Measurements from ENCODE around the gene RPS10.
A peak's percentile ranks its signal among the peaks of the same experiment; 100 is the strongest.

Gene RPS10

DNA sequence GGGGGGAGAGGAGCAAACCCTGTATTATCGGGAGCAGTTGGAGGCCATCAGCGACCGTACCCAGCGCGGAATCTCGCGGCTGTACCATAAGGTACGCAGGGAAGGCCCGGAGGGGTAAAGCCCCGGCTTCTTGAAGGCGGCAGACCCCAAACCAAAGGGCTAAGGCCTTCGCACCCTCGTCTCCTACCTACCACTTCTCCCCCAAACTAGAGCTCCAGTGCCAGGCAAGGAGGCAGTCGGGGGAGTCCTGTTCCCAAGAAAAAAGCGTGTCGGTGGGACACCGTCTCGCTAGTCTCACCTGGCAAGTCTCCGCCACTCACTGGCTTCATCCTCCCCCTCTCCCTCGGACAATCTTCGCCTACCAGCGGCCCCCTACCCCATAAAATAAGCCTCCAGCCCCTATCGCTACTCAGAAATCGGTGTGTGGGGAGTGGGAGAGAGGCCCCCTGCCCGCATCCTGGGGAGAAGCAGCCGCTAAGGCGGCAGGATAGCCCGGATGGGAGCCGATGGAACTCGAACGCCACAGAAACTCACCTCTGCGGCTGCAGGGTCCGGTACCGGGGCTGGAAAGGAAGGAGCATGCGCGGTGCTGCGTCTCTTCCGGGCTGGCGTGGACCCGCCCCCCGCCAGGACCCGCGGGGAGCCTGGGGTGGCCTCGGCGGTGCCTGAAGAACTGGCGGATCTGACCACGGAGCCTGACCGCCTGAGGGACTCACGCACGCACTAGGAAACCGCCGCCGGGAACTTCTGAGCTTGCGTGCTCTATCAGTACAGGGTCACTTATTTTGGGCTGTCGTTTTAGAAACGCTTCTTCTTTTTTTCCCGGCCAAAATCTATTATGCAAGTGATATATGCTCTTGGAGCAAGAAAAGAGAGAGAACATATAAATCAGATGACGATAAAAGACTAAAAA is at the start of gene RPS10:
RPS10 (minus strand) TSS at position 572 of the 913 bp plus-strand sequence. CDS start 848 bp downstream, outside the sequence.
- DNase-seq, result peak; percentile 98

DNA sequence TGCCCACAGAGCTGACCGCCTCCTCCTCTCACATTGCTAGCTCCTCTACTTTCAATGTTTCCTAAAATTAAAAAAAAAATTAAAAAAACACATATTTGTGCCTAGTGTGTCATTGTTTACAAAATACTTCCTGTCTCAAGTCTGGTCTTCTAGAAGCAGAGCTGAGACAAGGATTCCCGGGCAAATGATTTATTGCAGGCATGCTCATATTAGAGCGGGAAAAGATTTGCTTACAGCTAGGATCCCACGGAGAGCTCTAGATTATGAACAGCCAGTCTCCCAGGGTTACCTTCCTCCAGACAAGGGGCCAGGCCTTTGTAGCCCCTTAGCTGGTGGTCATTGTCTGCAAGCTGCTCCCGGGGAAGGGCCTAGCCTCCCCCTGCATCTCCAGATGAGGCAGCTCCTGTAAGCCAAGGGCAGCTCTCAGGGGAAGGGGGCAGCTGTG is 49.4 kb upstream of the RPS10 start:
- no peak for DNase-seq

DNA sequence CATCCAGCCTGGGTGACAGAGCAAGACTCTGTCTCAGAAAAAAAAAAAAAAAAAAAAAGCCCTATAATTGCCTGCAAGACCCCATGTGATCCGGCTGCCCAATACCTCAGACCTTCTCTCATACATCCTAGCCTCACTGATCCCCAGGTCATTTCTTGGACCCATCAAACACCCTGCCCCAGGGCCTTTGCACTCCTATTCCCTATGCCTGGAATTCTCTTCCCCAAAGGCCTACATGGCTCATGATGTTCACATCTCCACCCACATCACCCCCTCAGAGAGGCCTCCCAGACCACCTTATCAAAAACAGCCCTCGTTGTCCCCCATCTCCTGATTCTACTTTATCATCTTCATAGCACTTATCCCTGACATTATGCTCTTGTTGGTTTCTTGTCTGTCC is 48.9 kb upstream of the RPS10 start:
- DNase-seq, result no peak

DNA sequence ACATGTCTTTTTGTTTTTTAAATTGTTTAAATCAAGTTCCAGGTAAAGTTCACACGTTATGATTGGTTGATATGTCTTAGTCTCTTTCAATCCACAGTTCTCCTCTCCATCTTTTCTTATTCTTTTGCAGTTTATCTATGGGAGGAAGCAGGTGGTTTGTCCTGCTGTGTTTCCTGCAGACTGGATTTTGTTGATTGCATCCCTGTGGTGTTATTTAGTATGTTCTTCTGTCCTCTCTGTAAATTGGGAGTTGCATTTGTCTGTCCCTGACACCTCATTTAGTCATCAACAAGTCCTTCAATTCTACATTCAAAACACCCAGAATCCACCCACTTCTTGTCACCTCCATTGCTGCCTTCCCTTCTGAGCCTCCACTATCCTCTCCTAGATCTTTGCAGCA is 48.1 kb upstream of the RPS10 start:
- no peak for DNase-seq

DNA sequence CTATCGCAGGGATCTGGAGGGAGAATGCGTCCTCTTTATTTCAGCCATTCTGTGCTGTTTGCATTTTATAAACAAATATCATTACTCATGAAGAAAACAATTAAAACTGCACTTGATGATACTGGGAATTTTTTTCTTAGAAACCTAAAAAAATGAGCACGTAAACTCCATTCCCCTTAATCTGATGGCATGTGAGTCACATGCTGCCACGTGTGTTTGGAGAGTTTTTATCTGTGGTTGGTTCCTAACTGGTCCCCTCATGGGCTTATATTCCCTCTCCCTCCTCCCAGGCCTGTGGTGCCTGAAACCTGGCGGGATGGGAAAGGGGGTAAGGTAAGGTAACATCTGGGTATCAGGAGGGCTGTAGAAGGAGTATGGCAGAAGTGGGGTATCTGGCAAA is 46.6 kb upstream of the RPS10 start:
- no peak for DNase-seq

DNA sequence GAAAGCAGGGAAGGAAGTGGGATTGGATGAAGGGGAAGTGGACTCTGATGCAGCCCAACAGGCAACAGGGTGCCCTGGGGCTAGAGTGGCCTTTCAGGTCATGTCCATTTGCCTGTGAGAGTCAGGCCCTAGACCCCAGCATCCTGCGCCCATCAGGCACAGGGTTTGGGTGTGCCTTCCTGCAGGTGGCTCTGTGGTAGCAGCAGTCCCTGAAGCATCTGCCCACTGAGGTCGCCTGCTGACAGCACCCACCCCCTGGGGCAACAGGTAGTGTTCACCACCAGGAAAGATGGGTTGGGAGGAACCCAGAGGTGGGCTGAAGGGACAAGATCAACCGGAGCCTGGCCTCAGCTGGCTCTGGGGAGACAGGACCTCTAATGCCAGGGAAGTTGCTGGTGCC is 43.6 kb upstream of the RPS10 start:
- no peak for DNase-seq

DNA sequence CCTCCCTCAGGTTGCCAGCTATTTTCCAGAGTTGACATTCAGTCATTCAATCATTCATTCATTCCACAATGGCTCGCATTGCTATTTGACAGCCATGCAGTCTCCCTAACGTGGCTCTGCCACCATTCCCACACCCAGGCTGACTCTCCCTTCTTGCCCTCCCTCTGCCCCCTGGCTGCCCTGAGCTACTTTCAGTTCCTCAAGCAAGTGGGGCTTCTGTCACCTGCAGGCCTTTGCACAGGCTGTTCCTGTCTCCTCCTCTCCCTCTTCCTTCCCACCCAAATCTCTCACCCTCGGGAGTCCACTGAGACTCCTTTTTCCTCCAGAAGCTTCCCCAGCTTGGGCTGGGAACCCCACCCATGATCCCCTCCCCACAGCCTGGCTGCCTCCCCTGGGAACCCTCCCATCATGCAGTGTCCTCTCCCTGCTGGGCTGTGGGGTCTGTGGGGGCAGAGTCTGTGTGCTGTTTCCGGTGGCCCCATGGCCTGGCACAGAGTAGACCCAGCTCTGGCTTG is 42.6 kb upstream of the RPS10 start:
- DNase-seq, result no peak

DNA sequence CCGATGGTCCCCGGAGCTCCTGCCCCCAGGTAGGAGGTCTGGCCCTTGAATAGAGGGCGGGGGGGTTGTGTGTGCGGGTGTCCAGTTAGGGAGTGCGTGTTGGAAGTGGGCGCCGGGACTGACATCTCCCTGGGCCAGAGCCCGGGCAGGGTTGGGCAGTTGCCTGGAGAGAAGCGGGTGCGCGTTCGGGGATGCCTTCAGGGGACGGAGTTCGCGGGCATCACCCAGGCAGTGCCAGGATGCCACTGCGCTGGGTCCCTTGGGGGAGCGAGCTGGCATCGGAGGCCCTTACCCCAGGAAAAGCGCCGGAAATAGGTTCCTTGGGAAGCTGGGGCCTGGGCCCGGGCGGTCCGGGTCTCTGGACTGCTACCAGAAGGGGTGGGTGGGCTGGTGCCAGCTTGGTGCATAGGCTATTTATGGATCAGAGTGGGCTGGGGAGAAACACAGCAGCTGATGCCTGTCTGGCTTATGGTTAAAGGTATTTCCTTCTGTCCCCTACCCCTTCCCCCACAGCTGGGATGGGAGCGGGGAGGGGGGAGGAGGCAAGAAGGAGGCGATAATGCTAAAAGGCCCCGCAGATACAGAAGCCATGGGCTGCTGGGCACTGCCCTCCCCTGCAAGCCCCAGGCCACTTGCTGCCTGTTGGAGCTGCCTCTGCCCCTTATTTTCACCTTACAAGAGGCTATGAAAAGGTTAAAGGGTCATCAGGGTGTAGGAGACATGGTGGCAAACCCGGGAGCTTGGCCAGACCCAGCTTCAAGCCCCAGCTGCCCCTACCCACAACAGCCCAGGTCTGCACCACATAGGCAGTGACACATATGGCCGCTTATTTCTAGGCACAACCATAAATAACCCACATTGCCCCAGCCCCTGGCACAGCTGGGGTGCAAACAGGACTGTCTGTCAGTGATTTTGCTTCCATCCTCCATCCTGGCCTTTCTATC is 40.6 kb upstream of the RPS10 start:
- DNase-seq, result no peak

DNA sequence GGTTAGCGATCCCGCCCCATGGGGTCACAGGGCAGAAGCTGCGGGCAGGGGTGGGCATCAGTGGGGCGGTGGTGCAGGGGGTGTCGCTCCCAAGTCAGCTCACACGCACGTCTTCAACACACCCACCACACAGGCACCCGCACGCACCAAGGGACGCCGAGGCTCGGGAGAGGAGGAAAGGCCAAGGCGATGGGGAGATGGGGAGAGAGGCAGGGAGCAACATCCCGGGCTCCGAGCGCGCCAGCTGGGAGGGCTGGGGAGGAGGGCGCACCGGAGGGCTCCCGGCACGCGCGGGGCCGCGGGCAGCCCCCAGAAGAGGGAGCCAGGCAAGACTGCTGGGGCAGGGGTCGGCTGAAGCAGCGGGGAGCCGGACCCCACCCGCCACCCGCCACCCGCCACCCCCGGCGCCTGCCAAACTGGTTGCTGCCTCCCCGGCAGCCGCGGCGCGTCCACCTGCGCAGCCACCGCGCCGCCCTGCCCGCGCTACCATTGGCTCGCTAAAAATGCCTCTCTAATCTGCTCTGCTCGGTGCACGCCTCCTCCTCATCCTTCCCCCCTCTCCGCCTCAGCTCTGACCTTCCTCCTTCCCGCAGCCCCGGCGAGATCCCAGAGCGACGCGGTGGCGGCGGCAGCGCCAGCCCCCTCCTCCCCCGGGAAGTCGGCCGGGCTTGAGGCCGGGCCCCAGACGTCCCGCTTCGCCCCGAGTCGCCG is 39.8 kb upstream of the RPS10 start, which contains the start of gene PACSIN1:
PACSIN1 (plus strand) TSS at position 546 of the 711 bp plus-strand sequence. CDS start 60,230 bp downstream, outside the sequence.
- DNase-seq, result no peak

DNA sequence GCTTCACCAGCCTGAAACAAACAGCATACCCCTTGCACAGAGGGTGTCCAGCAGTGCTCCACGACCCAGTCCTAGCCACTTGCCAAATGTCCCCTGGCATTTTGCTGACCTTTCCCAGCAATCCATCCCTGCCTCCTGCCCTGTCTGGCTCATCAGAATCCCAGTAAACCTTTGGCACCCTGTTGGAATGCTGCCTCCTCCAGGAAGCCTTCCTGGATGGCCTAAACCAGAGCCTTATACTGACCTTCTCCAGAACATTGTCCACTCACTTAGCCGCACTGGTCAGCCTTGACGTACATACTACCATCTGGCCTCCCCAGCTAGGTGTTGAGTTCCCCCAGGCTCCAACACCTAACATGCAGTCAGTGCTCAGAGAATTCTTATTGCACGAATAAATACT is 38.0 kb upstream of the RPS10 start:
- DNase-seq, result no peak

DNA sequence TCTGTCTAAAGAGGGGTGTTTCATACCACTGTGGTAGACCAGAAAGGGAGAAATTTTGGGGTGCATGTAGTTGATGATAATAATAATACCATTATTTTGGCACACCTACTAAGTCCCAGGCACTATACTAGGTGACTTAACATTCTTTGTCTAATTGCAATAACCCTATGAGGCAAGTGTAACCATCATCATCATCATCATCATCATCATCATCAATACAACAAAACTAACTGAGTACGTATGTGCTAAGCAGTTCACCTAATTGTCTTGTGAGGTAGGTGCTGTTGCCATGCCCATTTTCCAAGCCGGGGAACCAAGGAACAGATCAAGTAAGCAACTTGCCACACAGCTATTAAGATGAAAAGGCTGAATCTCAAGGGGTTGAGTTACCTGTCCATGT is 37.4 kb upstream of the RPS10 start:
- DNase-seq, result no peak

DNA sequence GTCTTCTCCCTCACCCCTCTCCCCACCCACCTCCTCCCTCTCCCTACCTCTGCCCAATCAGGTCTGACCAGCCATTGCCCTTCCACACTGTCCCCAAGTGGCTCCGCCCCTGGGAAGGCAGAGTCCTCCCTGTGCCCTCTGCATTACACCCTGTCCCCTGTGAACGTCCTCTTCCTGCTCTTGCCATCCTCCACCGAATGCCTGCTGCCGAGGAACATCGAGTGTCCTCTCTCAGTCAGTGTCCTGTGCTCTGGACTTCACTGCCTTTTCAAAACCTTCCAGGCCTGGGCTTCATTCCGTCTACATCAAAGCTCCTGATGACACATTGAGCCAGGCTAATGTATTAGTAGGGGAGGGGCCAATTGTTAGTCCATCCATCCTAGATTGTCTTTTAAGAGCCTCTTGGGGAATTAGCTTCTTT is 36.7 kb upstream of the RPS10 start:
- no peak for DNase-seq

DNA sequence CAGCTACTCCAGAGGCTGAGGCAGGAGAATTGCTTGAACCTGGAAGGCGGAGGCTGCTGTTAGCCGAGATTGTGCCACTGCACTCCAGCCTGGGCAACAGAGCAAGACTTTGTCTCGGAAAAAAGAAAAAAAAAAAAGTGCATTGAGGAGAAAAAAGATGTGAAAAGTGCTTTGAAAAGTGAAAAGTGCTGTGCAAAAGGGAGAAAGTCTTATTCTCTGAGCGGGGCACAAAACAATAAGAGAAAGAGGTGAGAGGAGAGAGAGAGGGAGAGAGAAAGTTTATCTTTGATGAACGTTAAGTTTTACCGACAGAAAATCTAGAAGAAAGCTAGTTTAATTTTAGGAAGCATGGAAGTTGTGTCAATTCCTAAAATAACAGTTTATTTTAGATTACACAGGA is 36.1 kb upstream of the RPS10 start:
- no peak for DNase-seq

DNA sequence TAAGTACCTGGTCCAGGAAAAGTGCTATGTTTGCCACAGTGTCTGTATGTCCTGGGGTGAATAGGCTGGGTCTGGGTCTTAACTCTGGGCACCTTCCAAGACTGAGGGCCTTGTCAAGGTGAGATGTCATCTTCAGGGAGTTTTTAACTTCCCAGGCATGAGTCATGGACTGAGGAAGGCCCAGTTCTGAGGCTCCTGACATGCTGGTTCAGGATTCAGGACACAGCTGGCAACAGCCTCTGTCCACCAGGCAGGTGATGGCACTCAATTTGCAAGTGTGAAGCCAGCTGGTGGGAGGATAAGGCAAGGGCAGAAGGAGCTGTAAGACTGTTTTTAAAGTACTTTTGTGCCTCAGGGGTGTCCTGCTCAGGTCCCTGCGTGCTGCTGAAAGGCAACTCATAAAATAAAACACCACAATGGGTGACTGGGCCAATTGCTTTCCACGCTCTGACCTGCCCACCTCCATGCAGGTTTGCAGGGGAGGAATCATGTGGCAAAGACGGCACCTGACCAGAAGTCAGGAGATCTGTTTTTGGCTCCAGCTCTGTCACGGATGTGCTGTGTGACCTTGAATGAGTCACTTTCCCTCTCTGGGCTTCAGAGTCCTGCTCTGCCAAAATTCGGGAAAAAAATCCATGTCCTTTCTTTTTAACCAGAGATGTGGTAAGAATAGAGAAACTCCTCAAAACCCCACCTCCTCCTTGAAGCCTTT is 35.1 kb upstream of the RPS10 start:
- no peak for DNase-seq

DNA sequence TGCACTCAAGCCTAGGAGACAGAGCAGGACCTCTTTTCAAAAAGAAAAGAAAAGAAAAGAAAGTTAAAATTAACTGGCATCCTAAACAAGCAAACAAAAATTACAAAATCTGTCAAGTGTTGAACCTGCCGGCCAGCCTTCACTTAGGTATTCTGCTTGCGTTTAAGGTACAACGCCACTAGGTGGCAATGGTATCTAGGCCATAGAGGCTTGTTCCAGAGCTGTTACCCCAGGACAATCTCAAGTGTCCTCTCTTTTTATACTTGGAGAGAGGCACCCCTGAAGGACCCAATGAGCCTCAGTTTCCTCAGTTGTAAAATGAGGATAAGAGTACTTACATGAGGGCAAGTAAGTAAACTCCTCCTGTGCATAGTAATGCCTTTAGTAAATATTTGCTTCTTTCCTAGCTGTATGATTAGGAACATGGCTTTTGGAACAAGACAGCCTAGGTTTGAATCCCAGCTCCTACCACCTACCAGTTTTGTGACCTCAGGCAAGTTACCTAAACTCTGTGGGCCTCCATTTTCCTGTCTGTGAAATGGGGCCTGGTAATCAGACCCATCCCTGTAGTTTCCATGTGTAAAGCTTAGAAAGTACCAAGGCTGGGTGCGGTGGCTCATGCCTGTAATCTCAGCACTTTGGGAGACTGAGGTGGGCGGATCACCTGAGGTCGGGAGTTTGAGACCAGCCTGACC is 34.2 kb upstream of the RPS10 start:
- DNase-seq, result no peak

DNA sequence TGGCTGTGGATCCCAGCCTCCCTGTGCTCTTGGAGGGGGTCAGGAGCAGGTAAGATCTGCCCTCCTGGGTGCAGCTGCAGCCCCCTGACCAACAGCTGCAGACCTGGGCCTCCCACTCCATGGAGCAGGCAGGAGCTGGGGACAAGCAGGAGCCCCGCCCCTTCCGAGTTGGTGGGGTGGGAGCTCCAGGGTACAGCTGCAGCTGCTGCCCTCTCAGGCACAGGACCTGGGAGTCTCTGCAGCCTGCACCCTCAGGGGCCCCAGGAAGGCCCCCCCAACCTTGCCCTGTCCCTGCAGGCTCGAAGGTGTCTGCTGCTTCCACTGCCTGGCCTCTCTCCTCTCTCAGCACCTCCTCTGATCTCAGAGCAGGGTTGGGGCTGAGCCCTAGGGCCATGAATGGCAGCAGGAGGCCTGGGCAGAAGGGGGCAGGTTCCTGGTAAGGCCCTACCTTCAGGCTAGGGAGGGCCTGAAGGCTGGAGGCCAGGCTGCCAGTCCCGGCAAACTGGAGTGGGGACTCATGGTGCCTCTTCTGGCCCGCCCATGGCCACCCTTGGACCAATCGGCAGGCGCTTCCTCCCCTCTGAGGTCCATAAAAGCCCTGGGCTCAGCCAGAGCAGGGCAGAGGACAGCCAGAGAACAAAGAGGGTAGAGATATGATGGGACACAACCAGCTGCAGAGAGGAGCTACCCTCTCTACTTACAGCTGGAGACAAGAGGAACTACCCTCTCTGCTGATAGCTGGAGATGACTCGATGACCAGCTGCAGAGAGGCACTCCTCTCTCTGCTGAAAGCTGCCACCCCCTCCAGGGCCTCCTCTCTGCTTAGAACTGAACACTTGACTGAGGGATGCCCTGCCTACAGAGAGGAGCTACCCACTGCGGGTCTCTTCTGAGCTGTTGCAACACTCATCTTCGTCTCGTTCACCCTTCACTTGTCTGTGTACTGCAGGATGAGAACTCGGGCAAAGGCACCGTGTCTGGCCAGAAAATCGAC is 32.2 kb upstream of the RPS10 start:
- no peak for DNase-seq

DNA sequence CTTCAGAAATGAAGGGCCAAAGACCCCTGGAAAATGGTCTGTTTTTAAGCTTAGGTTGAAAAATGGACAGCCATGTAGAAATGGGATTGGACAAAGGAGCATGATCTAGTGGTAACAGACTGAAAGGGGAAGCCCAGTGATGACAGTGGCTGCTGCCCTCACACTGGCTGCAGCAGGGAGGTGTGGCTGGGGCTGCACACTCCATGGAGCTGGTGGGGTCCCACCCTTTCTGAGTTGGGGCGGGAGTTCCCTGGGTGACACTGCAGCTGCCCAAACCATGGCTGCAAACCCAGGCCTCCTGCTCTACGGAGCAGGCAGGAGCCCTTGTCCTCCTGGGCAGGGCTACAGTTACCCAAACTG is 31.5 kb upstream of the RPS10 start:
- DNase-seq, result no peak

DNA sequence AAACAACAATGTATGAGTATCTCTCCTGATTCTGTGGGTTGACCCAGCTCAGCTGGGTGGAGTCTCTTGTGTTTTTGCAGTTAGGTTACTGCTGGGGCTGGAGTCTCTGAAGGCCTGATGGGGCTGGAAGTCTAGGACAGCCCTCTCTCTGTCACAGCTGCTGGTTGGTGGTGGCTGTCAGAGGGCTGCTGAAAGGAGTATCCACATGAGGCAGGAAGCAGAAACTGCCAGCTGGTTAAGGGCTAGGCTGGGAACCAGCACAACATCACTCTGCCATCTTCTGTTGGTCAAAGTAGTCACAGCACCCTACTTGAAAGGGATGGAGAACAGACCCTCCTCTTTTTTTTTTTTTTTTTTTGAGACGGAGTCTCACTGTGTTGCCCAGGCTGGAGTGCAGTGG is 30.0 kb upstream of the RPS10 start:
- DNase-seq, result no peak

DNA sequence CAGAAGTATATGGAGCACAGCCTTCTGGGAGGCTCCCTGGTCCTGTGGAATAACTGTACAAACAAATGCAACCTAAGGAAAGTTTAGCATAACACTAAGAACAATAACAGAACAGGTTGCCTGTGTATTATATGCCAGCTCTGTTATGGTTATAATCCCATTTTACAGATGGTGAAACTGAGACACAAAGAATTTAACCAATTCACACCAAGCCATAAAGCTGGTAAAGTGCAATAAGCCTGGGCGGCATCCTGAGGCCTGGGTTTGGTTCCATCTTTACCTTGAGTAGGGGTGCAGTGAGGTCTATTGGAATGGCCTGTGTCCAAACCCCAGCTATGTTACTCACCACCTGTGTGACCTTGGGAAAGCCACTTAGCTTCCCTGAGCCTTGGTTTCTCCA is 25.3 kb upstream of the RPS10 start:
- no peak for DNase-seq

DNA sequence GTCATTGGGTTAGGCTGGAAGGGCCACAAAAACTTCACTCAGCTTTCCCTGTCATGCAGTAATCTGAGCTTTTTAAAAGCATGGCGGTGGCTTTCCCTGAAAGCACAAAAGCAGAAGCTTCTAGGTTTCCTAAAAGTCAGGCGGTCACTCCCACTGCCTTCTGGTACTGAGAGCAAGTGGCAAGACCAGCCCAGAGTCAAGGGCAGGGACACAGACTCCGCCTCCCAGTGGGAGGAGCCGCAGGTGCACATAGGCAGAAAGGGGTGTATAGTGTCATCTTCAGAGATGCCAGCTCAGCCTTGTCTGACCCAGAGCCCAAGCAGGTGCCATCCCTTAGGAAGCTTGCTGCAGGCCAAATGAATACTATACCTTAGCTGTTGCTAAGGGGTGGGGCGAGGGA is 22.0 kb upstream of the RPS10 start:
- no peak for DNase-seq

Measured in right forelimb (tissue), 1 donor.